HUES6 (cell line): Measurements from ENCODE around the gene NGF.
"Not testable (repeated sequence)": the region's sequence is repeated elsewhere in the genome, so short reads cannot be mapped to it uniquely, and the experiment has no call there.

Source experiments
- H3K27ac ChIP-seq: 2 replicates; pipeline ENCODE4 v1.7.0; 2013; ENCODE audit warnings: low read depth, mild to moderate bottlenecking, low read length, inconsistent platforms
- H3K27me3 ChIP-seq: 2 replicates; pipeline ENCODE4 v1.6.1; 2013; ENCODE audit warnings: low read length; ENCODE audit not compliant: control insufficient read depth, insufficient read depth
- H3K36me3 ChIP-seq: 2 replicates; pipeline ENCODE4 v1.6.1; 2013; ENCODE audit warnings: low read length; ENCODE audit not compliant: control insufficient read depth, insufficient read depth
- H3K4me1 ChIP-seq: 2 replicates; pipeline ENCODE4 v1.6.1; 2013; ENCODE audit warnings: low read length; ENCODE audit not compliant: control insufficient read depth, insufficient read depth
- H3K4me3 ChIP-seq: 2 replicates; pipeline ENCODE4 v1.5.1; 2013; ENCODE audit warnings: low read depth, low read length
- H3K9ac ChIP-seq: one replicate; pipeline ENCODE4 v1.6.1; 2013; ENCODE audit warnings: mild to moderate bottlenecking, low read length
- H3K9me3 ChIP-seq: 2 replicates; pipeline ENCODE4 v1.6.1; 2013; ENCODE audit warnings: low read depth, low read length; ENCODE audit not compliant: control insufficient read depth, insufficient read depth

NGF gene

GRCh38 chr1:115320377-115320776 lies 17.7 kb downstream of the NGF start:
- Histone ChIP-seq H3K36me3 (no peaks in the 10 kb centered on the region), H3K27me3 (no peaks in the 10 kb centered on the region), H3K4me3 (no peak overlapping the region), H3K4me1 (no peaks in the 10 kb centered on the region), H3K9me3 (no peaks in the 10 kb centered on the region), H3K9ac (no peak overlapping the region), H3K27ac (no peak overlapping the region)

- Histone ChIP-seq H3K4me3 (no peak overlapping the region), H3K9me3 (no peaks in the 10 kb centered on the region), H3K4me1 (no peaks in the 10 kb centered on the region)
Measured at GRCh38 chr1:115319706-115320105, 18.3 kb downstream of the NGF start.

GRCh38 chr1:115317101-115318012 lies 20.7 kb downstream of the NGF start:
- no peak overlapping the region for H3K9ac ChIP-seq
- no peaks in the 10 kb centered on the region for H3K36me3 ChIP-seq
- H3K27ac ChIP-seq = no peak overlapping the region
- no peak overlapping the region for H3K4me3 ChIP-seq
- H3K4me1 ChIP-seq = no peaks in the 10 kb centered on the region
- no peaks in the 10 kb centered on the region for H3K27me3 ChIP-seq
- H3K9me3 ChIP-seq = no peaks in the 10 kb centered on the region

More at GRCh38 chr1:115319706-115320105, 18.3 kb downstream of the NGF start:
- Histone ChIP-seq H3K36me3 (no peaks in the 10 kb centered on the region), H3K27me3 (no peaks in the 10 kb centered on the region), H3K27ac (no peak overlapping the region), H3K9ac (no peak overlapping the region)

GRCh38 chr1:115314765-115315164 lies 23.3 kb downstream of the NGF start:
- Histone ChIP-seq H3K27me3 (no peaks in the 10 kb centered on the region), H3K4me1 (no peaks in the 10 kb centered on the region), H3K36me3 (no peaks in the 10 kb centered on the region), H3K9ac (no peak overlapping the region), H3K4me3 (no peak overlapping the region), H3K27ac (no peak overlapping the region), H3K9me3 (no peaks in the 10 kb centered on the region)

GRCh38 chr1:115314092-115314491 lies 24.0 kb downstream of the NGF start:
- no peaks in the 10 kb centered on the region for H3K4me1 ChIP-seq
- H3K9me3 ChIP-seq = no peaks in the 10 kb centered on the region
- H3K27me3 ChIP-seq = no peaks in the 10 kb centered on the region
- H3K9ac ChIP-seq = no peak overlapping the region
- no peak overlapping the region for H3K27ac ChIP-seq
- H3K4me3 ChIP-seq = no peak overlapping the region
- no peaks in the 10 kb centered on the region for H3K36me3 ChIP-seq

GRCh38 chr1:115313182-115313581 lies 24.9 kb downstream of the NGF start:
- Histone ChIP-seq H3K9ac (no peak overlapping the region), H3K27ac (no peak overlapping the region), H3K4me3 (no peak overlapping the region), H3K9me3 (no peaks in the 10 kb centered on the region), H3K36me3 (no peaks in the 10 kb centered on the region), H3K27me3 (no peaks in the 10 kb centered on the region), H3K4me1 (no peaks in the 10 kb centered on the region)

- H3K9ac ChIP-seq = no peak overlapping the region
- H3K4me1 ChIP-seq = no peaks in the 10 kb centered on the region
- H3K4me3 ChIP-seq = no peak overlapping the region
- H3K27ac ChIP-seq = no peak overlapping the region
- no peaks in the 10 kb centered on the region for H3K9me3 ChIP-seq
- no peaks in the 10 kb centered on the region for H3K27me3 ChIP-seq
- no peaks in the 10 kb centered on the region for H3K36me3 ChIP-seq
Measured at GRCh38 chr1:115312742-115313141, 25.3 kb downstream of the NGF start.

GRCh38 chr1:115311474-115311989 lies 26.5 kb downstream of the NGF start:
- Histone ChIP-seq H3K4me3 (no peak overlapping the region), H3K9me3 (no peaks in the 10 kb centered on the region), H3K36me3 (no peaks in the 10 kb centered on the region), H3K4me1 (no peaks in the 10 kb centered on the region), H3K27ac (no peak overlapping the region), H3K9ac (no peak overlapping the region), H3K27me3 (no peaks in the 10 kb centered on the region)

GRCh38 chr1:115310581-115311473 lies 27.2 kb downstream of the NGF start:
- Histone ChIP-seq H3K27me3 (no peaks in the 10 kb centered on the region), H3K4me1 (no peaks in the 10 kb centered on the region), H3K27ac (no peak overlapping the region), H3K9ac (no peak overlapping the region), H3K9me3 (no peaks in the 10 kb centered on the region), H3K4me3 (no peak overlapping the region), H3K36me3 (no peaks in the 10 kb centered on the region)

GRCh38 chr1:115309504-115309903 lies 28.5 kb downstream of the NGF start:
- not testable (repeated sequence) for H3K9ac ChIP-seq, H3K4me3 ChIP-seq, H3K9me3 ChIP-seq, H3K27ac ChIP-seq, H3K4me1 ChIP-seq, H3K36me3 ChIP-seq, H3K27me3 ChIP-seq

- Histone ChIP-seq H3K4me1 (no peaks in the 10 kb centered on the region), H3K9me3 (no peaks in the 10 kb centered on the region), H3K27me3 (no peaks in the 10 kb centered on the region), H3K4me3 (no peak overlapping the region), H3K9ac (no peak overlapping the region), H3K36me3 (no peaks in the 10 kb centered on the region), H3K27ac (no peak overlapping the region)
Measured at GRCh38 chr1:115308969-115309368, 29.1 kb downstream of the NGF start.
